ENCODE data around the gene PHACTR1. TPM values are rescaled to one million over a fixed set of nuclear protein-coding genes. Genes with fewer than 3 reads are reported as not detected.

PHACTR1 gene
- total RNA-seq, 1 donor from 2014 or later: 7.9 TPM

GRCh38 chr6:13186861-13187260 is 470.3 kb downstream of the PHACTR1 start:
- no peak for DNase-seq (ENCODE audit: low read depth)

GRCh38 chr6:13187692-13188091 is 471.1 kb downstream of the PHACTR1 start:
- no peak for DNase-seq (ENCODE audit: low read depth)

- no peak for DNase-seq (ENCODE audit: low read depth)
Measured at GRCh38 chr6:13188306-13188705, 471.7 kb downstream of the PHACTR1 start.

- no peak for DNase-seq (ENCODE audit: low read depth)
Measured at GRCh38 chr6:13189710-13190109, 473.1 kb downstream of the PHACTR1 start.

GRCh38 chr6:13190376-13190775 is 473.8 kb downstream of the PHACTR1 start:
- peak; percentile 26 for DNase-seq (ENCODE audit: low read depth)

GRCh38 chr6:13191461-13191860 is 474.9 kb downstream of the PHACTR1 start:
- no peak for DNase-seq (ENCODE audit: low read depth)

- peak; percentile 62 for DNase-seq (ENCODE audit: low read depth)
Measured at GRCh38 chr6:13194852-13195251, 478.3 kb downstream of the PHACTR1 start.

- no peak for DNase-seq (ENCODE audit: low read depth)
Measured at GRCh38 chr6:13195803-13196202, 479.2 kb downstream of the PHACTR1 start.

GRCh38 chr6:13198168-13198567 is 481.6 kb downstream of the PHACTR1 start:
- no peak for DNase-seq (ENCODE audit: low read depth)

- DNase-seq (ENCODE audit: low read depth): no peak
Measured at GRCh38 chr6:13201336-13201735, 484.8 kb downstream of the PHACTR1 start.

- no peak for DNase-seq (ENCODE audit: low read depth)
Measured at GRCh38 chr6:13203145-13203544, 486.6 kb downstream of the PHACTR1 start.

GRCh38 chr6:13205106-13205505 is 488.5 kb downstream of the PHACTR1 start:
- DNase-seq (ENCODE audit: low read depth): no peak

- no peak for DNase-seq (ENCODE audit: low read depth)
Measured at GRCh38 chr6:13212096-13212495, 495.5 kb downstream of the PHACTR1 start.

GRCh38 chr6:13212538-13212937 is 496.0 kb downstream of the PHACTR1 start:
- DNase-seq (ENCODE audit: low read depth): no peak

- no peak for DNase-seq (ENCODE audit: low read depth)
Measured at GRCh38 chr6:13215390-13215789, 498.8 kb downstream of the PHACTR1 start.

- no peak for DNase-seq (ENCODE audit: low read depth)
Measured at GRCh38 chr6:13216236-13217014, 499.9 kb downstream of the PHACTR1 start.

GRCh38 chr6:13217206-13217905 is 500.8 kb downstream of the PHACTR1 start:
- peak; percentile 25 for DNase-seq (ENCODE audit: low read depth)

GRCh38 chr6:13220266-13220665 is 503.7 kb downstream of the PHACTR1 start:
- no peak for DNase-seq (ENCODE audit: low read depth)

- no peak for DNase-seq (ENCODE audit: low read depth)
Measured at GRCh38 chr6:13222048-13222447, 505.5 kb downstream of the PHACTR1 start.

- no peak for DNase-seq (ENCODE audit: low read depth)
Measured at GRCh38 chr6:13226071-13226470, 509.5 kb downstream of the PHACTR1 start.

- DNase-seq (ENCODE audit: low read depth): peak; percentile 69
Measured at GRCh38 chr6:13228264-13229204, 512.0 kb downstream of the PHACTR1 start.
